H9 (cell line): ENCODE measurements around the gene ETNK2. TPM values are rescaled to one million over a fixed set of nuclear protein-coding genes. Genes with fewer than 3 reads are reported as not detected.

Experiments used
- DNase-seq: peaks from one replicate; pipeline ENCODE4 v3.0.0-alpha.2; 2017
- H2AFZ ChIP-seq: one replicate; pipeline ENCODE4 v1.6.1; 2013; ENCODE audit warnings: mild to moderate bottlenecking, low read length, control low read depth, moderate library complexity
- H2AK5ac ChIP-seq: 2 replicates; pipeline ENCODE4 v1.6.1; 2013; ENCODE audit warnings: low read length, control low read depth, mixed read lengths; ENCODE audit not compliant: insufficient read length
- H2BK120ac ChIP-seq: one replicate; pipeline ENCODE4 v1.6.1; 2013; ENCODE audit warnings: low read depth, mild to moderate bottlenecking, low read length, control low read depth, inconsistent platforms; ENCODE audit not compliant: poor library complexity, severe bottlenecking
- H2BK12ac ChIP-seq: 2 replicates; pipeline ENCODE4 v1.6.1; 2013; ENCODE audit warnings: low read length, control low read depth, mixed read lengths, low read depth; ENCODE audit not compliant: insufficient read length
- H2BK15ac ChIP-seq: 2 replicates; pipeline ENCODE4 v1.6.1; 2013; ENCODE audit warnings: low read depth, low read length, control low read depth
- H2BK20ac ChIP-seq: one replicate; pipeline ENCODE4 v1.6.1; 2013; ENCODE audit warnings: low read depth, mild to moderate bottlenecking, low read length, control low read depth, inconsistent platforms; ENCODE audit not compliant: poor library complexity, severe bottlenecking
- H2BK5ac ChIP-seq: 2 replicates; pipeline ENCODE4 v1.6.1; 2013; ENCODE audit warnings: low read length, control low read depth, mixed read lengths; ENCODE audit not compliant: insufficient read length
- H3K14ac ChIP-seq: 2 replicates; pipeline ENCODE4 v1.6.1; 2013; ENCODE audit warnings: low read length, control low read depth; ENCODE audit not compliant: insufficient read depth
- H3K18ac ChIP-seq: 2 replicates; pipeline ENCODE4 v1.6.1; 2013; ENCODE audit warnings: low read depth, mild to moderate bottlenecking, mixed read lengths, low read length, control low read depth; ENCODE audit not compliant: insufficient read length
- H3K23ac ChIP-seq: 2 replicates; pipeline ENCODE4 v1.6.1; 2013; ENCODE audit warnings: low read length, control low read depth, mixed read lengths, low read depth; ENCODE audit not compliant: insufficient read length
- H3K23me2 ChIP-seq: 2 replicates; pipeline ENCODE4 v1.6.1; 2013; ENCODE audit warnings: low read depth, mild to moderate bottlenecking, mixed read lengths, low read length, control low read depth; ENCODE audit not compliant: insufficient read length, poor library complexity, severe bottlenecking
- H3K27ac ChIP-seq: 2 replicates; pipeline ENCODE4 v1.5.1; 2013; ENCODE audit warnings: low read length, control low read depth, mixed read lengths, low read depth; ENCODE audit not compliant: insufficient read length
- H3K27me3 ChIP-seq: 2 replicates; pipeline ENCODE4 v1.6.1; 2013; ENCODE audit warnings: low read length, control low read depth, inconsistent platforms; ENCODE audit not compliant: insufficient read depth
- H3K4ac ChIP-seq: 2 replicates; pipeline ENCODE4 v1.6.1; 2013; ENCODE audit warnings: low read depth, mild to moderate bottlenecking, control low read depth, inconsistent platforms, low read length, moderate library complexity
- H3K4me1 ChIP-seq: 2 replicates; pipeline ENCODE4 v1.6.1; 2013; ENCODE audit warnings: low read length, control low read depth, inconsistent platforms; ENCODE audit not compliant: insufficient read depth
- H3K4me2 ChIP-seq: 2 replicates; pipeline ENCODE4 v1.6.1; 2013; ENCODE audit warnings: low read length, control low read depth, mixed read lengths; ENCODE audit not compliant: insufficient read length, insufficient read depth
- H3K56ac ChIP-seq: 2 replicates; pipeline ENCODE4 v1.6.1; 2013; ENCODE audit warnings: low read depth, mild to moderate bottlenecking, mixed read lengths, low read length, control low read depth; ENCODE audit not compliant: insufficient read length
- H3K79me1 ChIP-seq: 2 replicates; pipeline ENCODE4 v1.6.1; 2013; ENCODE audit warnings: low read depth, mild to moderate bottlenecking, moderate library complexity, low read length, control low read depth, inconsistent platforms; ENCODE audit not compliant: insufficient read depth, poor library complexity, severe bottlenecking
- H3K79me2 ChIP-seq: 2 replicates; pipeline ENCODE4 v1.6.1; 2013; ENCODE audit warnings: low read length, control low read depth, inconsistent platforms; ENCODE audit not compliant: insufficient read depth
- H3K9ac ChIP-seq: 2 replicates; pipeline ENCODE4 v1.6.1; 2013; ENCODE audit warnings: low read length, control low read depth, mixed read lengths; ENCODE audit not compliant: insufficient read length; ENCODE audit errors: extremely low read depth
- H3K9me3 ChIP-seq: one replicate; pipeline ENCODE4 v1.6.1; 2013; ENCODE audit warnings: low read depth, low read length, inconsistent platforms; ENCODE audit not compliant: control insufficient read depth
- H3T11ph ChIP-seq: one replicate; pipeline ENCODE4 v1.6.1; 2013; ENCODE audit warnings: mild to moderate bottlenecking, low read length, control low read depth, inconsistent platforms
- H4K20me1 ChIP-seq: one replicate; pipeline ENCODE4 v1.6.1; 2013; ENCODE audit not compliant: control insufficient read depth, insufficient read length, insufficient read depth
- H4K5ac ChIP-seq: 2 replicates; pipeline ENCODE4 v1.6.1; 2013; ENCODE audit warnings: low read depth, mild to moderate bottlenecking, mixed read lengths, low read length, control low read depth; ENCODE audit not compliant: insufficient read length
- H4K8ac ChIP-seq: replicated peaks from 2 replicates; pipeline ENCODE4 v1.6.1; 2013; ENCODE audit warnings: low read length, control low read depth, mixed read lengths, low read depth; ENCODE audit not compliant: insufficient read length
- H4K91ac ChIP-seq: 2 replicates; pipeline ENCODE4 v1.6.1; 2013; ENCODE audit warnings: low read depth, mild to moderate bottlenecking, moderate library complexity, mixed read lengths, low read length, control low read depth; ENCODE audit not compliant: insufficient read length
- H3K27ac Mint-ChIP-seq, 3 experiments: 2 replicates in 2 of 3; 3 replicates in 1 of 3; pipeline ENCODE4 v1.8.0; 2020 to 2021; ENCODE audit warnings: mixed read lengths in 3 of 3, mild to moderate bottlenecking in 1 of 3, moderate library complexity in 1 of 3
- H3K27me3 Mint-ChIP-seq: 2 replicates; pipeline ENCODE4 v1.8.0; 2021; ENCODE audit warnings: low read depth, mild to moderate bottlenecking, moderate library complexity, mixed read lengths
- H3K36me3 Mint-ChIP-seq, 3 experiments: 2 replicates in 2 of 3; 3 replicates in 1 of 3; pipeline ENCODE4 v1.8.0; 2020 to 2021; ENCODE audit warnings: low read depth in 3 of 3, mixed read lengths in 3 of 3; ENCODE audit not compliant: insufficient read depth in 1 of 3
- H3K4me1 Mint-ChIP-seq, 2 experiments: 2 replicates each; pipeline ENCODE4 v1.8.0; 2020; ENCODE audit warnings: mixed read lengths in 2 of 2
- H3K4me3 Mint-ChIP-seq, 2 experiments: 2 replicates in 1 of 2; 3 replicates in 1 of 2; pipeline ENCODE4 v1.8.0; 2020 to 2021; ENCODE audit warnings: mild to moderate bottlenecking in 2 of 2, mixed read lengths in 2 of 2, moderate library complexity in 1 of 2
- H3K9me3 Mint-ChIP-seq, 2 experiments: 2 replicates in 1 of 2; 3 replicates in 1 of 2; pipeline ENCODE4 v1.8.0; 2020; ENCODE audit warnings: mild to moderate bottlenecking in 2 of 2, mixed read lengths in 2 of 2, moderate library complexity in 1 of 2
- WGBS: extraction: QIAGEN DNeasy Blood & Tissue Kit; methylation state at CpG from one replicate; pipeline ENCODE4 v1.1.7; 2013; ENCODE audit warnings: missing lambda C conversion rate, low lambda C conversion rate, mixed read lengths; ENCODE audit not compliant: insufficient read length; ENCODE audit errors: extremely low coverage; 5-methylcytosine and 5-hydroxymethylcytosine counted together
- total RNA-seq: library from RNA; stranded (reverse); gene quantifications from 2 replicates; pipeline ENCODE4 v1.2.1, GENCODE V29; 2021
- TF ChIP-seq, protein P1 (sequence below): fragments of 200-600 bp; sonication (generic); conservative IDR thresholded peaks from 3 replicates; pipeline ENCODE4 v1.8.0; 2021; ENCODE audit warnings: antibody characterized with exemption, mild to moderate bottlenecking

Gene ETNK2
- total RNA-seq, 1 experiment from 2014 or later, result 17.6 TPM

- peaks cover 5 to 6% of the 10 kb centered on the region in 2 experiments; a peak in 3 of 4 replicates for H3K4me1 Mint-ChIP-seq
- H2AFZ ChIP-seq, result no peak overlapping the region
- no peak overlapping the region for H3K4ac ChIP-seq
- no peak overlapping the region for H2BK20ac ChIP-seq
- TF ChIP-seq, protein P1, sequence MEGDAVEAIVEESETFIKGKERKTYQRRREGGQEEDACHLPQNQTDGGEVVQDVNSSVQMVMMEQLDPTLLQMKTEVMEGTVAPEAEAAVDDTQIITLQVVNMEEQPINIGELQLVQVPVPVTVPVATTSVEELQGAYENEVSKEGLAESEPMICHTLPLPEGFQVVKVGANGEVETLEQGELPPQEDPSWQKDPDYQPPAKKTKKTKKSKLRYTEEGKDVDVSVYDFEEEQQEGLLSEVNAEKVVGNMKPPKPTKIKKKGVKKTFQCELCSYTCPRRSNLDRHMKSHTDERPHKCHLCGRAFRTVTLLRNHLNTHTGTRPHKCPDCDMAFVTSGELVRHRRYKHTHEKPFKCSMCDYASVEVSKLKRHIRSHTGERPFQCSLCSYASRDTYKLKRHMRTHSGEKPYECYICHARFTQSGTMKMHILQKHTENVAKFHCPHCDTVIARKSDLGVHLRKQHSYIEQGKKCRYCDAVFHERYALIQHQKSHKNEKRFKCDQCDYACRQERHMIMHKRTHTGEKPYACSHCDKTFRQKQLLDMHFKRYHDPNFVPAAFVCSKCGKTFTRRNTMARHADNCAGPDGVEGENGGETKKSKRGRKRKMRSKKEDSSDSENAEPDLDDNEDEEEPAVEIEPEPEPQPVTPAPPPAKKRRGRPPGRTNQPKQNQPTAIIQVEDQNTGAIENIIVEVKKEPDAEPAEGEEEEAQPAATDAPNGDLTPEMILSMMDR, result no peak
- H3K27me3 Mint-ChIP-seq, result peaks cover 31% of the 10 kb centered on the region
- H4K20me1 ChIP-seq, result no peaks in the 10 kb centered on the region
- H3K23ac ChIP-seq, result no peak overlapping the region
- H3K9me3 ChIP-seq, result no peaks in the 10 kb centered on the region
- no peak overlapping the region for H3K27ac ChIP-seq
- H3K4me1 ChIP-seq, result no peaks in the 10 kb centered on the region
- no peak overlapping the region for H2BK15ac ChIP-seq
- no peak for DNase-seq
- no peak overlapping the region for H3K4me3 Mint-ChIP-seq
- no peaks in the 10 kb centered on the region for H3K23me2 ChIP-seq
- no peak overlapping the region for H2BK12ac ChIP-seq
- H3K36me3 Mint-ChIP-seq, result no peaks in the 10 kb centered on the region; a peak in 2 of 7 replicates
- H3K79me1 ChIP-seq, result no peaks in the 10 kb centered on the region
- H2BK120ac ChIP-seq, result no peak overlapping the region
- H3K9me3 Mint-ChIP-seq, result no peaks in the 10 kb centered on the region
- no peak overlapping the region for H2BK5ac ChIP-seq
- no peak overlapping the region for H3K9ac ChIP-seq
- no peak overlapping the region for H3K14ac ChIP-seq
- H2AK5ac ChIP-seq, result no peak overlapping the region
- no peak overlapping the region for H3K4me2 ChIP-seq
- H3K18ac ChIP-seq, result no peak overlapping the region
- H3T11ph ChIP-seq, result no peak overlapping the region
- H4K91ac ChIP-seq, result no peak overlapping the region
- H3K27me3 ChIP-seq, result no peaks in the 10 kb centered on the region; the same call in 1 of the 2 replicates
- 0 out of 7 replicates have a peak overlapping the region, but pooled peaks of 1 of the 3 experiments have one; percentile 0 for H3K27ac Mint-ChIP-seq
- no peaks in the 10 kb centered on the region for H3K79me2 ChIP-seq
- no CpG with 5 or more reads among the region's 6 CpGs for WGBS
- H4K5ac ChIP-seq, result no peak overlapping the region
- no peak overlapping the region for H3K56ac ChIP-seq
- no peak overlapping the region for H4K8ac ChIP-seq
Measured at GRCh38 chr1:204157962-204158361, 6.1 kb upstream of the ETNK2 start.
